Sigmoid colon (tissue), 4 donors: Measurements from ENCODE around the gene UFD1.

Experiments used
- CTCF ChIP-seq, 4 experiments: fragments of 450-650 bp in 3 of 4; fragments of 200-600 bp in 1 of 4; IDR thresholded peaks; one replicate each; pipeline ENCODE4 v1.5.1; 2016 to 2019; ENCODE audit warnings: antibody characterized with exemption in 4 of 4, mild to moderate bottlenecking in 3 of 4, moderate library complexity in 2 of 4
- EP300 ChIP-seq, 4 donors: sonication (generic); formaldehyde crosslinking; IDR thresholded peaks; one replicate each; pipeline ENCODE4 v1.6.1; 2017; ENCODE audit warnings: antibody characterized with exemption in 4 of 4

GRCh38 chr22:19412478-19412877 is 66.5 kb downstream of the UFD1 start:
- TF ChIP-seq CTCF (IDR thresholded peaks at IDR 0.05) (no peak), EP300 (IDR thresholded peaks at IDR 0.05) (no peak)
